Stimulated activated CD4-positive, alpha-beta T cell treated with anti-CD3 and anti-CD28 coated beads, Interleukin-4, amount 100 ng/mL, for 1 hour (primary cell): ENCODE data around the gene SNAPC1.
A peak's percentile ranks its signal among the peaks of the same experiment; 100 is the strongest.

Source experiments
- DNase-seq: peaks from one replicate; pipeline ENCODE4 v3.0.0-alpha.2; 2020

SNAPC1 gene

GRCh38 chr14:61812347-61813095 is 50.3 kb downstream of the SNAPC1 start, which contains the start of gene SYT16:
SYT16 (plus strand) TSS chr14:61812703.
- peak; percentile 11 for DNase-seq

DNA sequence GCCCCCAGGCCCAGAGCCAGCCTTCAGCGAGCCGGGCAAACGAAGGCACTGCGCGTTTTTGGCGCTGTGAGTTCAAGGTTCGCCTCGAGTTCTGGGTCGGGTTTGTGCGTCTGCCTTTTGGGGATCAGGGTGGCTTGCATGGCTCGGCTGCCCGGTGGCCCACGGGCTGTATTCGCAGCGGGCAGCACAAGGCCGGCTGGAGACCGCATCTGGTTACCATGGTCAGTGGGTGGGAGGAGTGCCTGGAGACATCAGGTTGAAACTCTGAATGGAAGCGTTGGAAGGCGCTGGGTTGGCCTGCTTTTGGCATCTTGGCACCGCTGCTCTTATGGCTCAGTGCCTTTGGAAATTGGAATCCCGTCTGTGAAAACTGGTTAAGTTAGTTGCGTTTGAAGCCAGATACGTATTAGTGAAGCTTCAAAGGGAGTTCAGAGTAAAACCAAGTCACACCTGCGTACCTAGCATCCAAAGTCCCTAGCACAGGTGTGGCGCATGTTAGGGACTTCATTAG is 50.9 kb downstream of the SNAPC1 start:
- no peak for DNase-seq

DNA sequence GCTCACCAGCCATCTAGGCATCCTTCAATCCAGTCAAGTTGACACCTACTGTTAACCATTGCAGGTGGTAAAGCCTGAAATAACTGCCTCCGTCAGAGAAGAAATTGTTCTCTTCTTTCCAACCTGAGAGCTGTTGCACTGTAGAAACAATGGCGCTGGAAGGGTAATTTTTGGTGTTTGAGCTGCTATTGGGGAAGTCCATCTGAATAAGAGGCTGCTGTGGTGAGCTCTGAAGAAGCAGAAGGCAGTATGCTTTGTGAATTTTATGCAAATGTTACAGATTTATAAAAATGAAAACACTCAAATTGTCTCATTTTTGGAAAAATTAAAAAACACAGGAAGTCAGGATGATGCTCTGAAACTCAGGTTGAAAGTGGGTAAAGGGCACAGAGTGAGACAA is 60.2 kb downstream of the SNAPC1 start:
- DNase-seq, result no peak

- no peak for DNase-seq
These were observed 70.6 kb downstream of the SNAPC1 start for GRCh38 chr14:61832783-61833182.

GRCh38 chr14:61836184-61836583 is 74.0 kb downstream of the SNAPC1 start:
- DNase-seq, result no peak

GRCh38 chr14:61836807-61837206 is 74.6 kb downstream of the SNAPC1 start:
- DNase-seq, result no peak

GRCh38 chr14:61837336-61838229 is 75.4 kb downstream of the SNAPC1 start:
- DNase-seq, result peak; percentile 70

GRCh38 chr14:61838661-61839245 is 76.5 kb downstream of the SNAPC1 start:
- DNase-seq, result no peak

DNA sequence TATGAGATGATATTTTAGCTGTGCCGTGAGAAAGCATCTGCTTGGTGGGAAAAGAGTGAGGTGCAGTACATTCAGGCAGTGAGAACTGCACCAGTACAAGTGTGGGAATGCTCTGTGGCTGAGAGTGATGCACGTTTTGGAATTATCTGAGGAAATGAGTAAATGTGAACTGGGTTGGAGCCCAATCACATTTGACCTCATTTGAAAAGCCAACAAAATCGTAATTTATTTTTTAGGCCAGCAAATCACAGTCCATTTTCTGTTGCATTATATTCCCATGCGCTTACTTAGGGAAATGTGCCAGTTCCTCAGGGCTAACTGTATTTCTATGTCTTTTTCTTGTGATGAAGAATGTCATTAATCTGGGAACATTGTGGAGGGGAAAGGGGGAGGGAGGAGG is 77.3 kb downstream of the SNAPC1 start:
- no peak for DNase-seq

- no peak for DNase-seq
These were observed 78.9 kb downstream of the SNAPC1 start for GRCh38 chr14:61841145-61841544.
